ENCODE measurements around the gene OR52L1.
"Not testable (repeated sequence)": the region's sequence is repeated elsewhere in the genome, so short reads cannot be mapped to it uniquely, and the experiment has no call there.

Gene OR52L1

DNA sequence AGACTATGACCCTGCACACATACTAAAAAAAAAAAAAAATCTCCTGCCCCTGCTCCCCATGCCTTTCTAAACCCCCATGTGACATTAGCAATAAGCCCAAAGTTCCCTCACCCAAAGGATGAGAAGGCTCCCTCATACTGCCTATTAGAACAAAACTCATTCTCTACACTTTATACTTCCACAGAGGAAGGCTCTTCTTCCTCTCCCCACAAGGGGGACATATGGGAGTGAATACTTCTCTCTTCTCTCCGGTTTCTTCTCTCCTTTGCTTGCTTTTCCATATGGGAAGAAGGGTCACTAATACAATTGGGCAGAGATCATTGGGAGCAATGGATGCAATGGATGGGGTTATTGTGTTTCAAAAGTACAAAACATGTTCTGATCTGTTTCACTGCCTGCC is 3.3 kb downstream of the OR52L1 start:
- TF ChIP-seq, protein P1, sequence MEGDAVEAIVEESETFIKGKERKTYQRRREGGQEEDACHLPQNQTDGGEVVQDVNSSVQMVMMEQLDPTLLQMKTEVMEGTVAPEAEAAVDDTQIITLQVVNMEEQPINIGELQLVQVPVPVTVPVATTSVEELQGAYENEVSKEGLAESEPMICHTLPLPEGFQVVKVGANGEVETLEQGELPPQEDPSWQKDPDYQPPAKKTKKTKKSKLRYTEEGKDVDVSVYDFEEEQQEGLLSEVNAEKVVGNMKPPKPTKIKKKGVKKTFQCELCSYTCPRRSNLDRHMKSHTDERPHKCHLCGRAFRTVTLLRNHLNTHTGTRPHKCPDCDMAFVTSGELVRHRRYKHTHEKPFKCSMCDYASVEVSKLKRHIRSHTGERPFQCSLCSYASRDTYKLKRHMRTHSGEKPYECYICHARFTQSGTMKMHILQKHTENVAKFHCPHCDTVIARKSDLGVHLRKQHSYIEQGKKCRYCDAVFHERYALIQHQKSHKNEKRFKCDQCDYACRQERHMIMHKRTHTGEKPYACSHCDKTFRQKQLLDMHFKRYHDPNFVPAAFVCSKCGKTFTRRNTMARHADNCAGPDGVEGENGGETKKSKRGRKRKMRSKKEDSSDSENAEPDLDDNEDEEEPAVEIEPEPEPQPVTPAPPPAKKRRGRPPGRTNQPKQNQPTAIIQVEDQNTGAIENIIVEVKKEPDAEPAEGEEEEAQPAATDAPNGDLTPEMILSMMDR (IDR thresholded peaks at IDR 0.05; ENCODE audit: low read depth, low read length): no peak
- no peak for DNase-seq (ENCODE audit: extremely low read depth, low read depth)

DNA sequence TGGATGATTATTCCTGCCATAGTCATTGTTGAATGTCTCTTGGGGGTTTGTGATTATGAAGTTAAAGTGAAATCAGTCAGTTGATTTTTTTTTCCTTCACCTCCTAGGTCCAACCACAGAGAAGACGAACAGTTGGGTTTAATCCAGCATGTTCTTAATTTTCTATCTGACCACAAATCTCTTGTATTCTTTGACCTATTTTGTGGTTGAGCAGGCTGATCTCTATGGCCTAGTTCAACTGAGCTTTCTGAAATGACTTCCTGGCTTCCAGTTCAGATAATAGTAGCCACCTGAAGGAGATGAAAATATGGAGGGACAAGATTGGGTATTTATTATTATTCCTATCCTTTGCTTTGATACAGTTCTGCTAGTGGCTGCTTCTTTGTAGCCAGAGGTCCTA is 13.3 kb downstream of the OR52L1 start:
- TF ChIP-seq, protein P1 (IDR thresholded peaks at IDR 0.05; ENCODE audit: low read depth, low read length): no peak

DNA sequence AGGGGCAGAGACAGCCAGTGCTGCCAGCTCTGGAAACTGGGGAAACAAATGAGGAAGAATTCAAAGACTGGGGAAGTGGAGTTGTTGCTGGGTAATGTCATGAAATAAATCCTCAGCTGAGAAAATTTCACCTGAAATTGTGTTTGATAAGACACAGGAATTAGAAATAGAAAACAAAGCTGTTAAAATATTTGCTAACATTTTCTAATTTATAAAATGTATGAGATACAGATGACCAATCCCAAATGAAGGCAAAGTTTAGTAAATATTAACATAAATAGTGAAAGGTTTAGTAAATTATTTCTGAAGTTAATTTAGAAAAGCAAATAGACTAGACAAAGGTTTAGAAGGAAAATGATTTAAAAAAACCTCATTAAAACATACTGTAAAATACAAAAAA is 18.4 kb downstream of the OR52L1 start, which contains the start of gene OR56A5:
OR56A5 (minus strand) TSS at position 101 of the 400 bp plus-strand sequence; CDS start at position 101, 0 bp downstream.
- TF ChIP-seq, protein P1 (IDR thresholded peaks at IDR 0.05; ENCODE audit: low read depth, low read length): no peak
- DNase-seq (ENCODE audit: extremely low read depth, low read depth): no peak

More for the DNA sequence above, 13.3 kb downstream of the OR52L1 start:
- no peak for DNase-seq (ENCODE audit: extremely low read depth, low read depth)

DNA sequence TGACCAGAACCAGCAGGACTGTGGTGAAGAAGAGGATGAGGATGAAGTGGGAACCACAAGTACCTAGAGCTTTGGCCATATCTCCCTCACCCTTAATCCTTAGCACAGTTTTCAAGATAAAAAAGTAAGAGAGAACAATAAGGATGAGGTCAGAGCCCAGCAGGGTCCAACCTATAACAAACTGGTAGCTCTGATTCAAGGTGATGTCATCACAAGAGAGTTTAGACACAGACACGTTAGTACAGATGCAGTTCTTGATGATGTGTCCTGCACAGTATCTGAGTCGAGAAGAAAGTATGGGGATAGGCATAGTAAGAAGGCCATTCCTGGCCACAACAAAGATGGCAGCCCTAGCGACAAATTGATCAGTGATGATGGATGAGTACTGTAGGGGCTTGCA is 19.1 kb downstream of the OR52L1 start:
- TF ChIP-seq, protein P1 (IDR thresholded peaks at IDR 0.05; ENCODE audit: low read depth, low read length): no peak
- DNase-seq (ENCODE audit: extremely low read depth, low read depth): no peak

DNA sequence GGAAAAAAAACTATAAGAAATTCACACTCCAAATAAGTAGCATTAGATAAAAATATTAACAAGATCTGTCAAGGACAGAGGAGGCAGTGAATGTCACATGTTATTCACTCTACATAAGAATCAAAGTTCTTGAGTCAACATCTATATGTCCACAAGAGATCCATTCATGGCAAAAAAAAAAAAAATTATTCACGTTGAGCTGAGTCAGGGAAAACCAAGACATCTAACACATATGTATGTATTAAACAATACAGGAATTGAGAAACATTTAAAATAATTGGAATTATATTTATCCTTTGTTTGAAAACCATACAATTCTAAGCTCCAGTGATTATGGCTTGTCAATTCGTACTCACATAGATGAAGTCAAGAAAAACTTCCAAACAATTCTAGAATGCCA is 19.8 kb downstream of the OR52L1 start:
- TF ChIP-seq, protein P1 (IDR thresholded peaks at IDR 0.05; ENCODE audit: low read depth, low read length): no peak
- DNase-seq (ENCODE audit: extremely low read depth, low read depth): no peak

DNA sequence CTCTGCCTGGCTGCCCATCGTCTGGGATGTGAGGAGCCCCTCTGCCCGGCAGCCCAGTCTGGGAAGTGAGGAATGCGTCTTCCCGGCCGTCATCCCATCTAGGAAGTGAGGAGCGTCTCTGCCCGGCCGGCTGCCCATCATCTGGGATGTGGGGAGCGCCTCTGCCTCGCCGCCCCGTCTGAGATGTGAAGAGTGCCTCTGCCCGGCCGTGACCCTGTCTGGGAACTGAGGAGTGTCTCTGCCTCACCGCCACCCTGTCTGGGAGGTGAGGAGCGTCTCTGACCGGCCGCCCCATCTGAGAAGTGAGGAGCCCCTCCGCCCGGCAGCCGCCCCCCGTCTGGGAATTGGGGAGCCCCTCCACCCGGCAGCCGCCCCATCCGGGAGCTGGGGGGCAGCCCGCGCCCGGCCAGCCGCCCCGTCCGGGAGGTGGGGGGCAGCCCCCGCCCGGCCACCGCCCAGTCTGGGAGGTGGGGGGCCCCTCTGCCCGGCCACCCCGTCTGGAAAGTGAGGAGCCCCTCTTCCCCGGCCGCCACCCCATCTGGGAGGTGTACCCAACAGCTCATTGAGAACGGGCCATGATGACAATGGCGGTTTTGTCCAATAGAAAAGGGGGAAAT is 26.0 kb downstream of the OR52L1 start:
- DNase-seq (ENCODE audit: extremely low read depth, low read depth): not testable (repeated sequence)

DNA sequence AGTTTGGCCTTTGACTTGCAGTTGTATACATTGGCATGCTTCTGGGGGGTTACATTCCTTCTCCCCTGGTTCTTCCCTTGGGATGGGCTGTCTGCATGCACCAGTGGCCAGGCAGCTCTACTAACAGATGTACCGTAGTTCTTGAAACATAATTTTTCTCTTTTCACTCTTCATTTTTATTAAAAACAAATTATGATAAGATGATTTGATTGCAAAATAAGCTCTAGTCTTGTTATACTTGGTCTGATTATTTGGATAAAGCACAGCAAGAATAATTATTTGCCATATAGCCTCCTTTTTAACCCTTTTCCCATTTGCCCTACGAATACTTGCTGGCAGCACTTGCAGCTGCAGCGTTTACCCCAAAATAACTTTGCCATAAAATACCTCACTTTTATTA is 31.2 kb downstream of the OR52L1 start:
- TF ChIP-seq, protein P1 (IDR thresholded peaks at IDR 0.05; ENCODE audit: low read depth, low read length): no peak
- no peak for DNase-seq (ENCODE audit: extremely low read depth, low read depth)

DNA sequence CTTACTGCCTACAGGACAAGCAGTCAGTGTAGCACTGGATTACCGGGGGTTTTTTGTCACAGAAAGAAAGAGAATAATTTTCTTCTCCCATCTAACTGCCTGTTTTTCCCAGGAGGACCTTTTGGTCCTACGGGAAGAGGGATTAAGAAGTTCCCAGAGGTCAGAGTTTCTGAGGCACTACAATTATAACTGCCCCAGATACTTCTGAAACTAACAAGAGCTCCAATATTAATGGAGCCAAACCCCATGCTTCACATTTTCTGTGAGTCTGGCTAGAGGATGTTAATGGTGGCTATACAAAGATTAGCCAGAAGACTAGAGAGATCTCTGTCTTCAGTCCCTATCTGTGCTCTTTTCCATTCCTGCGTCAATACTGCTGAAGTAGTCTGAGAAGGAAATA is 44.8 kb downstream of the OR52L1 start, which contains the start of gene OR56A3:
OR56A3 (plus strand) TSS at position 301 of the 400 bp plus-strand sequence. CDS start 5,096 bp downstream, outside the sequence.
- no peak for DNase-seq (ENCODE audit: extremely low read depth, low read depth)
- TF ChIP-seq, protein P1 (IDR thresholded peaks at IDR 0.05; ENCODE audit: low read depth, low read length): no peak

Measured in AG09319 (cell line).